ENCODE data around the gene BZW2.

Gene BZW2

DNA sequence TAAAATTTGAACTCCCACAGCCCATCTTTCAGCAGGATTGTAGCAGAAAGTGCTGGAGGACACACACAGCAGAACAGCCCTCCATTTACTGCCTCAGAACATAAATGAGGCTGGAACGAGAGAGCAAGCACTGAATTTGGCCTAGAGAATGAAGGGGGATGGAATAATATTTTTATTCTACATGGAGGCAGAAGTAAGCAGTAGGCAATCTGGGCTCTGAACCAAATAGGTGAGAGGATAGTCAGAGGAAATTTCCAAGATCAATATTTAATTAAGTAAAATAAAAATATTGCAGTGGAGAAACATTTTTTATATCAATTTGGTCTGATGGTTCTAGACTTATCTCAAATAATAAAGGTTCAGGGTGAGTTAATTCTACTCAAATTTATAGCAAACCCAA, 78.4 kb downstream of the BZW2 start:
- FAIRE-seq, result no peak

DNA sequence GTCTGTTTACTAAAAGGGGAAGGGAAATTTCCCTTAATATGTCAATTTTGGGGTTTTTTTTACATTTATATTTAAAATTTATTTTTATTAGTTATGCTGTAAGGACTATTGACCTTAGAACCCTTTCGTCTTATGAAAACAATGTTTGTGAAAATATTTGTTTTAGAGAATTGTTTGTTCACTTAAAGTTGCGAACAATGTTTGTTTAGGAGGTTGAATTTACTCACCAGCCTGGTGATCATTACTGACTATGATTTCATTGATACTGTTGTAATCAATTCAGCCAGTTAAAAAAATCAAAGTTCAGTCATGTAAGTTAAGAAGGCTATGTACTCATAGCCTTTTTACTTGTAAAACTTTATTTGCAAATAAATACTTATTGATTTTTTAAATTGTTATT, 80.2 kb downstream of the BZW2 start:
- FAIRE-seq, result no peak

DNA sequence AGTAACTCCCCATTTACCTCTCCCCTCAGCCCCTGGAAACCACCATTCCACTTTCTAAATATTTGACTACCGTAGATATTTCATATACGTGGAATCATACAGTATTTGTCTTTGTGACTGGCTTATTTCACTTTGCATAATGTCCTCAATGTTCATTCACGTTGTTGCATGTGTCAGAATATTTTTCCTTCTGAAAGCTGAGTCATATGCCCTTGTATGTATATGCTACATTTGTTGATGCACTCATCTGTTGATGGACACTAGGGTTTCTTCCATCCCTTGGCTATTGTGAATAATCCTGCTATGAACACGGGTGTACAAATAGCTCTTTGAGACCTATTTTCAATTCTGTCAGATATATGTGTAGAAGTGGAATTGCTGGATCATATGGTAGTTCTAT, 81.8 kb downstream of the BZW2 start:
- no peak for FAIRE-seq

DNA sequence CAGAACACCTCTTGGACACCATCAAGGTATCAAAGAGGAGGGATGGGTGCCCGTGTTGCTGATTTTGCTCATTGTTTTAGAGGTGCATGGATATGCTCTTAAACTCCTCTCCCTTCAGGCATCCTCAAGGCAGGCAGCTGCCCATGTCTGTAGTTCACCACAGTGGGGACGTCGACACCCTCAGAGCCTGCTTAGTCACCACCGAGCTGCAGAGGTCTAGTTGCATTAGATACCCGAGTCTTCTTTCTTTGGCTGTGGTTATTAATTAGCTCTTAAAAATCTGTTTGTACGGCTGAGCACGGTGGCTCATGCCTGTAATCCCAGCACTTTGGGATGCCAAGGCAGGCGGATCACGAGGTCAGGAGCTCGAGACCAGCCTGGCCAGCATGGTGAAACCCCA, 82.8 kb downstream of the BZW2 start:
- FAIRE-seq, result no peak

DNA sequence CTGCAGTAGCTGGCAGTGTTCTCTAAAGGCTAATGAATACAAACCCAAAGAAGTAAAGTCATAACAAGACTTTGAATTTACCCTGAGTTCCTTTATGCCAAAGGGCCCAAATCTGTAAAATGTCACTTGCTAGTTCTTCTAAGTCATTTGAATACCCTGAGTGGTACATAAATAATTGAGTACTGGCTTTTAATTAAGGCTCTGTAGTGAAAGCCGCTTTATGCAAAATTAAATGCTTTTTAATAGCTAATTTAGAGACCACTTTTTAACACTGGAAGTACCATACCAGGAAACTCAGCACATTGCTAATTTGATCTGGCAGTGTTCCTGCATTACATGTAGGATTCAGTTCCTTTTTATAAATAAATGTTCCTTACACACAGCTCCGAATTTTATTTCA, 83.6 kb downstream of the BZW2 start:
- FAIRE-seq, result no peak

DNA sequence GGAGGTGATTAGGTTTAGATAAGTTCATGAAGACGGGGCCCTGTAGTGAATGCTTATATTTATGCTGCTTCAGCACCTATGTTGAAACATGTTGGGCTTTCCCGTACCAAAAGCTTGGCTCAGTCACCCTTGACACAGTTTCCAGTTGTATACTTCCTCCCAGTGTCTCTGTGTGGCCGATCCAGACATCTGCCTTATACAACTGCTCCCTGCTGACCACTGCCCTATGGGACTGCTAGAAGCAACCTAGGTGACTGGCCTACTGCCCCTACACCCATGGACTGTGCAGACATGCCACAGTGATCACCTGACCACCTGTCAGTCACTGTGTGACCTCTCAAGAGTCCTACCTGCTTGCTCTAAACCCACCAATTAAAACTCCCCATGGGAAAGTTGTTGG, 85.0 kb downstream of the BZW2 start:
- no peak for FAIRE-seq

DNA sequence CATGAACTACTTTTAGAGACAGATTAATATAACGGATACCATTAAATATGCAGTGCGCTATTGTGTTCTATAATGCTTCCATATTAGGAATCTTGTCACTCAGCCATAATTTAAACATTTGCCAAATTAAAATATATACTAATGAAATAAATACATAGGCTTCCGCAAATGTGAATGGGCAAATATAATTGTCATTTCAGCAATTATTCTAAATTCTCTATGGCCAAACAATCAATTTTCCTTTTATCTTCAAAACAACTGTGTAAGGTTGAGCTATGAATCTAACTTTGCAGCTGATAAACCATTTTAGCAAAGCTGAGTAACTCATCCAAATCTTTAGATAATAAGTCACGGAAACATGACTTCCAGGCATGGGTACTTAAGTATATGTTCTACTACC, 86.8 kb downstream of the BZW2 start:
- FAIRE-seq, result no peak

DNA sequence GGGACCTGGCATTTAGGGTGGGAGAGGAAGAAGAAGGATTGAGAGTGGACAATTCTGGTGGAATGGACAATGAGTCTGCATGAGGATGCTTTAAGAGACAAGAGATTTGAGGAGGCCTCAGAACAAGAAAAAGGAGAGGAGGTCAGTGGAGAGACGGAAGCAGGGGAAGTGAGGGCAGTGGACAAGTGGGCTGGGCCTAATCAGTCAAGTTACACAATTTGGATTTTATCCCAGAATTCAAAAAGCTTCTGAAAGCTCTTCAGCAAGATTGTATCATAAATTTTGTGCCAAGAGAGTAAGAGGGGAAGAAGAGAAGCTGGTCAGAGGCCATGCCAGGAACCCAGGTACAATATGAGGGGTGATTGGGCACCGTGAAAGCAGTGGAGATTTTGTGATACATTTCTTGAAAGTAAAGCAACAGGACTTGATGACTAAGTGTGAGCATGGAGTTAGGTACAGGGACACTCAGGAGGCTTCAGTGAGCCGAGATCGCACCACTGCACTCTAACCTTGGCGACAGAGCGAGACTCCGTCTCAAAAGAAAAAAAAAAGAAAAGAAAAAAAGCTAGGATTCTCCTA, 88.3 kb downstream of the BZW2 start:
- FAIRE-seq, result no peak

DNA sequence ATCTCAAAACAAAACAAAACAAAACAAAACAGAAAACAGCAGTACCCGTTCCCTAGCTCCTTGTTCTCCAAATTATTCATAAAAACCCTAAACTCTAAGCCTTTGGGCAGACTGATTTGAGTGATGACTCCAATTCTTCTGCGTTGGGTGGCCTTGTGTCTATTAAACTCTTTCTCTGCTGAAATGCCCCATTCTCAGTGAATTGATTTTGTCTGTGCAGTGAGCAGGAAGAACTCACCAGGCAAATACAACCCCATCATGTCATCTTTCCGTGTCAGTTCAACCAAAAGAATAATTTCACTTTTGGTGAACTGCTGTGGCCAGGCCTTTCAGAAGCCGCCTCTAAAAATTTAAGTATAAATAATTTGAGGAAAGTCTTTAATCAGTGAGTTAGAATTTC, 89.0 kb downstream of the BZW2 start:
- no peak for FAIRE-seq

DNA sequence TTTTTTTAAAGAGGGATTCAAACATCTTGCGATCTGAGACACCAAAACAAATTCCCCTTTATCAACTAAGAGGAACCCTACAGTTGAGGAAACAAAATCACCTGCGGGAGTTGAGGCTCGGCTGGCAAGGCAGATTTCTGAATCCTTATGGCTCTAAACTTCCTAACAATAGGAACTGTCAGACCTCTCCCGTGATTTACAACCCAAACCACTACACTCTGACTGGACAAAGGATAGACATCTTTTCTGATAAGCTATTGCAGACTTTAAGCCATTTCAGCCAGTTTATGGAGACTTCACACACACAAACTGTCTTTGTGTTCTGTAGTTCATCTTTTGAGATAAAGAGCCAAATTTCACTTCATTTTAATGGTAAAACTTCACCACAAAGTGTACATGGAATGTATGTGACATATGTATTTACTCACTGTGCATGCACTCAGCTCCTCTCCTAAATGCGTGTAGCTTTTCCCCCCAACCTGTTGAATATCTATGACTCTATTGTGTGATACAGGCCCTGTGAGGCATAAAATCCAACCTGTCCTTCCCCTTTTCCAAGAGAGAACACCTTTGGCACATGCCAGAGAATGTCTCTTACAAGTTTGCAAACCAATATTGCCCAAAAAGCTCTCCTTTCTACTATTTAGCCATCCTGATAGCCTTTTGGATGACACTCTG, 92.2 kb downstream of the BZW2 start:
- FAIRE-seq, result no peak

DNA sequence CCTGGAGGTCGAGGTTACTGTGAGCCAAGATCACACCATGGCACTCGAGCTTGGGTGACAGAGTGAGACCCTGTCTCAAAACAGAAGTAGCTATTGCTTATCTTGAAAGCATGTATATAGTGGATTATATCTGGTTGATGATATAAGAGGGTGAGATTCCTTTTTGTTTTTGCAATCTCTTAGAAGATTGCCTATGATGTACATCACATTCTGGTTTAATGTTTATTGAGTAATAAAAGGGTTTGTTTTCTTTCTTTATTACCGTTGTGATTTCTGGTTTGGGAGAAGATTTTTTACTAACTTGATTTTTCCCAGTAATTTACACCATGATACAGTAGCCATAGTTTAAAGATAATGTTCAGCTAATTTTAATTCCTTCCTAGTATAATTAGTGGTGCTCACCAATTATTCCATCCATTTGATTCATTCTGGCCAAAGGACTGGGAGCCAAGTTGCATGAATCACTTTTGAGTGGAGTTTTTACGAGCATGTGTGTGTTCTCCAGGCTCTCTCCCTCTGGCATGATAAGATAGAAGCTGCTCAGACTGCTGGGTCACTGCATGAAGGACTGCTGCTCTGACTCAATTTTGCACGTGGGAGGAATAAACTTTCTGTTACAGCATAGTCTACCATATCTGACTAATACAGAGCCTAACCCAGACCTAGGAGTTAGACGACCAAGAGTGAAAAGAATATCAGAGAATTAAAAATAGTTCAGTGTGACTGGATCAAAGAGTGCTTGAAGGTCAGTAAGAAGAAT, 94.1 kb downstream of the BZW2 start:
- no peak for FAIRE-seq

DNA sequence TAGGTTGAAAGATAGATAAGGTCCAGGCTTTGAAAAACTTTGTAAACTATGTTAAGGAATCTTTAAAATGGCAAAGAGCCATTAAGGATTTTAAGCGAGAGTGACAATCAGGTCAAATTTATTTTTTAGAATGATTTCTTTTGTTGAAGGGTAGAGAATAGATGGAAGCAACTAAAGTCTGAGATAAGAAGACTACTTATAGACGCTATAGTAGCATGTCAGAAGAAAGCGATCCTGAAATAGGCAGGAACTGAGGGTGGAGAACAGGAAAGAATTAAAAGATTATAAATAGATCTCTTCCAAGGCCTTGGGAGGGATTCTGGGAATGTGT, 94.6 kb downstream of the BZW2 start:
- no peak for FAIRE-seq

DNA sequence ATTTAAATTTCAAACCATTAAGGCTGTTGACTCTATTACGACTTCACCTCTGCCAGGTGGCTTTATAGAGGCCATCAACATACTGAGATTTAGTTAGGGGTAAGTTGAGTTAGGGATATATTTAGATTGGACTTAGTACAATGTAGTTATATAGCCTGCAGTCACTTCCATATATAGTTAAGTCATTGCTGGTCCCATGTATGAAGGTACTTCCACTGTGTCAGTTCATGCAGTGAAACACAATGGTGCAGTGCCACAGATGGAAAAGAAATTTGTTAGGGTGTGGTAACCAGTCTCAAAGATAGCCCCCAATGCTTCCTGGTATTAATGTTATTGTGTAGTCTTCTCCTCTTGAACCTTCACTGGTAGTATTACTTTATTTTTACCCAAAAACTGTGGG, 95.0 kb downstream of the BZW2 start:
- FAIRE-seq, result no peak

DNA sequence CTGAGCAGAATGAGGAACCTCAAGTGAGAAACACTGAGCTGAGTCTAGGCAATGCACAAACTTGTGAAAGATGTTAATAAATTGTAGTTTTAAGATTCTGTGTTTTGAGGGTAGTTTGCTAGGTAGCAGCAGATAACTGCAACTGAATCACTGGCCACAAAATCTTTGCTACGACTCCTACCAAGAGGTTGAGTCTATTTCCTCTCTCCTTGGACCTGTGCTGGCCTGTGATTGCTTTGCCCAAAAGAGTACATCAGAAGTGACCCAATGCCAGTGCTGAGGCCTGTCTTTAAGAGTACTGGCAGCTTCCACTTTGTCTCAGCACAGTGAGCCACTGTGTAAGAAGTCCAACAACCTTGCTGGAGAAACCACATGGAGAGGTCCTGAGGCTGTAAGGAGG, 95.7 kb downstream of the BZW2 start:
- no peak for FAIRE-seq

DNA sequence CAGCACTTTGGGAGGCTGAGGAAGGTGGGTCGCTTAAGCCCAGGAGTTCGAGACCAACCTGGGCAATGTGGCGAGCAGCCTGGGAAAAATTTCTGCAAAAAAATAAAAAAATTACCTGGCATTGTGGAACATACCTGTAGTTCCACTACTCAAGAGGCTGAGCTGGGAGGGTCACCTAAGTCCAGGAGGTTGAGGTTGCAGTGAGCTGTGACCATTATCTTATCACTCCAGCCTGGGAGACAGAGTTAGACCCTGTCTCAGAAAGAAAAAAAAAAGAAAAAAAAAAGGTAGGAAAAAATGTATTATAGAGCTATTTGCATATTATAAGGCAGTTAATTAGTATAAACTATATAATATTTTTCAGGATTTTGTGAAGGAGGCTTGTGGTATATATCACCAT, 96.6 kb downstream of the BZW2 start:
- FAIRE-seq, result no peak

DNA sequence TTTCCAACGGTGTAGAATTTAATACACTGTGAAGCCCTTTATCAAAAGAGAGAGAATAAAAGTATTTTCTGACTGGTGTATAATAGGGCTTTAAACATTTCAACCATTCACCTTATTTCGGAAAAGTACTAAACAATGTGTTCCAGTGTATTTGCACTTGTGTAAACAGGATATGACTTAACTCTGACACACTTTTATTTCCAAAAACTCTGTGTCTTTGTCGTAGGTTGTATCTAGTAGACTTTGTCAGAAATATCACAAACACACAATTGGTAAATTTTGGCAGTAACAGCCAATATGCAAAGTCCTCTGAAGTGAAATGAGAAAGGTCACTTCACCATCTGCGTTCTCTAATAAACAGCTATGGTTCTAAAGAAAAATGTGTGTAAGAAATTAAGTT, 97.3 kb downstream of the BZW2 start:
- no peak for FAIRE-seq

DNA sequence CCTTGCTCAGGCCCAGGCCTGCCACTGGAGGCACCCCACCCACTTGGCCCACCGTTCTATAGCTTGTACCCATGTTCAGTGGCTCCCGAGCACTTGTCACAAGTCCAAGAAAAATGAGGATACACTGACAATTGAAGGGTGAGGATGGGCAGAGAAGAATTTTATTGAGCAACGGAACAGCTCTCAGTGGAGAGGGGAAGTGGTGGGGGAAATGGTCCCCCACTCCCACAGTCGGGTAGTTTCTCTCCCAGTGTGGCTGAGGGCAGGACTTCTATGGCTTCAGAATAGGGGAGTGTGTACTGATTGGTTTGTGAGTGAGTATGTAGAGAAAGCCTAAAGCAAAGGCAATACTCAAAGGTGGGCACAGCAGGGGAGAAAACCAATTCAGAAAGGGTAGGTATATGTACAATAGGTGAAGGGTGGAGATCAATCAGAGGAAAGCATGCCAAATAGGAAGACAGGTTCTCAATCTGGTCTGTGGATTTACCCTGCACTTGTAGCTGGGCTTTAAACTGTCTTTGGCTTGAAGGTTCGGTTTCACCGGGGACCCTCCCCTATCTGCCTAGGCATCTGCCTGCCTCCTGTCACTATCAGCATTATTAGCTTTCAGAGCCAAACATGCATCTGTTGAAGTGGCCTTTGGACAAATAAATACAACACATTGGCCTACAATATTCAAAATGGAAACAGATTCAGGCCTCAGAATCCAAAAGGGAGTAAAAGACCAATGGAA, 98.7 kb downstream of the BZW2 start:
- no peak for FAIRE-seq

DNA sequence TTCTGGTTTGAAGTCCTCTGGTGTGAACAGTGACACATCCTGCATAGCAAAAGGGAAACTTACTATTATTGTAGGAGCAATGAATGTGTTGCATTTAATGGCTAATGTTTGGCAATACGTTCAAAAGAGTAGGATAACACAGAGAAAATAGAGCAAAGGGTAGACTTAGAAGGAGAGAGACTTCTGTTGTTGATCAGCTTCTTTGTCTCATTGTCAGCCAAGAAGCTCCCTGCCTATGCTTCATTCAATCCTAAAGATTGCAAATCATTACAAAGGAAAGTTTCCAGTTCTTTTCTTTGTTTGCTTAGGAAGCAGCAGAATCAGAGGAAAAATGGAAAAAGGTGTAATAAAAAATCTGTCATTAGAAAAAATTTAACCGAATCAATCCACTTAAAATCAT, 99.7 kb downstream of the BZW2 start:
- peak; percentile 47 for FAIRE-seq

DNA sequence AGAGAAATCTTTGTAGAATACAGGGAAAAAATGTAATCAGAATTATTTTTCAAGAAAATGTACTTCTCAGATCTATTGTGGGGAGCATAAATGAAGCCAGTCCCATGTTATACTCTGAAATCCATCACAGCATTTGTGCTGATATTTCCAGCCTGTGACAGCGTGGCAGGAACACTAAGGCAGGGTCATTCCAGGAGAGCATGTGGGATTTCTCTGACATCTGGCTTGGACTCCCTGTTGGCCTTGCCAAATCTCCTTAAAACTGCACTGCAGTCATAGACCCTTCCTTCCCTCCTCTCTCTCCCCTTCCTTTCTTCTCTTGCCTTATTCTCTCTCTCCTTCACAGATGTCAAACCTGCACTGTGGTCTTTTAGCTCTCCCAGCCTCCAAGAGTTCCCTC, 101.1 kb downstream of the BZW2 start:
- no peak for FAIRE-seq

DNA sequence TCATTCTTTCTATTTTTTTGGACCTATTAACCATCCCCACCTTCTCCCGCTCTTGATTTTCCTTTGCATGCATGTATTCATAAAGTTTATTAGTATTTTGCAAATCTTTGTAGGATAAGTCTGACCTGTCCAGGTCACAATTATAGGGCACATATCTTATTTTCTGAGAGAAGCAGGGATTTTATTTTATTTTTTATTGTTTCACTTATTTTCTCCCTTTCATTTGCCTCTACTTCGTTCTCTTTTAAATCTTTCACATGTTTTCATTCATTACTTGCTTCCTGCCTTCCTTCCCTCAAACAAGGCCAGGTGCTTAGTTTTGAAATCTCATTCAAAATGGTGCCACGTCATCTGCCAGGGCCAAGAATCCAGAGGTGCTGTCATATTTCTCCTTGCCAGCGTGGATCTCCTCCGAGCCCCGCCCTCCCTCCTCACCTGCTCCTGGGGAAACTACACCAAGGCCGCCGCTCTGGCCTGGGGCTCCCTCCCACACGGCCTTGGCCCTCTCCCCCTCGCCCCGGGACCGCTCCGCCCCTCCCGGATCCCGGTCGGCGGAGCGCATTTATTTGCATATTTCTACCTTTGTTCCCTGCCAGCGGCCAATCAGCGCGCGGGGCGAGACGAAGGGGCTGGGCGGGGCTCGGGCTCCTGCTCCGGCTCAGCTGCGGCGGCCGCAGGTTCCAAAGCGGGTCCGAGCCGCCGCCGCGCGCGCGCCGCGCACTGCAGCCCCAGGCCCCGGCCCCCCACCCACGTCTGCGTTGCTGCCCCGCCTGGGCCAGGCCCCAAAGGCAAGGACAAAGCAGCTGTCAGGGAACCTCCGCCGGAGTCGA, 107.3 kb downstream of the BZW2 start, which contains the start of gene TSPAN13:
TSPAN13 (plus strand) TSS at position 654 of the 830 bp plus-strand sequence. CDS start 213 bp downstream, outside the sequence.
- peak; percentile 72 for FAIRE-seq

DNA sequence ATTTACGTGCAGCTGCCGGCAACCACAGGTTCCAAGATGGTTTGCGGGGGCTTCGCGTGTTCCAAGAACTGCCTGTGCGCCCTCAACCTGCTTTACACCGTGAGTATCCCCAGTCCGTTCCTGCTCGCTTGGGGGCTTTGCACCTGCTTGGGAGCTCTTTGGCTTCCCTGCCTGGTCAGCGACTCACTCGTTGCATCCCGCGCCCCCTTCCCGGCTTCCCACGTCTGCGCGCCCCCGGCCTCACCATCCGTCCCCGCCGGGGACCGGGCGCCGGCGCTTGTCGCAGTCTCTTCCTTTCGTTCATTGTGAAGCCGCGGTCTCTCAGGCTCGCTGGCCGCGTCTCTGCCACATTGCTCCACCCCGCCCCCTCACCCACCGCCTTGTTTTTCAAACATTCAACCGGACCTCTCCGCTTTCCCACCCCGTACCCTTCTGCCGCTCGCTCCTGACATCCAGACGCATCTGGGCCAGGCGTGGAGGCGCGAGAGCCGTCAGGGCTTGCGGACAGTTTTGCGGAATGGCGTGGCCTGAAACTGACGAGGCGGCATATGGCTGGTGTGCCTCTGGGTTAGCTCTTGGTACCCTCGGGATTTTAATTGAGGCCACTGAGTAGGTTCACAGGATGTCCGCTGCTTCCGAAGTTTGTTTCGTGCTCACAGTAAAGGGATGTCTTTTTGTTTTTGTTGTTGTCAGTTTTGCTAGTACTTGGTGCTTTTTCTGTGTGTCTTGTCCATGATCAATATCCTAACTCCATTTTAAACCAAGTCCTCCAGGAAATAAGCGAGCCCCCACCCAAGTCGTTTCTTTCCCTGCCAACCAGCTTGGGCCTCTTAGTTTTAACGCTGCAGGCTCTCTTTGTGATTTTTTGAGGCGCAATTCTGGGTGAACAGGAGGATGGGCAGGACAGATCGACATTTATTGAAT, 108.2 kb downstream of the BZW2 start:
- FAIRE-seq, result no peak

DNA sequence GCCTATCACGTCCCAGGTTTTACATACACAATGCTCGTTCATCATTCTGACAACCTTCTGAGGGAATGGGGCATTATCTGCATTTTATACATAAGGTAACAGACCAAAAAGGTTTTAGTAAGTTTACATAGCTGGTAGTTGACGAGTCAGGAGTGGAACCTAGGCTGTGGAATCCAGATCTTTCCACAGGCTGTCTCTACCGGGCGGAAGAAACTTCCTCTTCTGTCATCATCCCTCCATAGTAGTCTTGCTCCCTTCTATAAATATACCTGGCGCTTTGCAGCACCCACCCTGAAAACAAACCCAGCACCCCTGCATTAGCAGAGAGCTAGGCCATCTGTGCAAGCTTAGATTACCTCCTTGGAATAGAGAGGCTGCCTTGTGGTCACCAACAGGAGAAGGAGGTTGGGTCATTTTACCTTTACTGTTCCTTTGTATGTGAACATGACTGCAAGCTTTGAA, 108.9 kb downstream of the BZW2 start:
- no peak for FAIRE-seq
